ENCODE results near the gene PCDH15.

GRCh38 chr10:54441275-54441674, 359.8 kb downstream of the PCDH15 start:
- TF ChIP-seq CTCF (IDR thresholded peaks at IDR 0.05) (no peak), FOXP1 (CRISPR knock-in tag; IDR thresholded peaks at IDR 0.05; ENCODE audit: borderline replicate concordance) (no peak)

Measured in WTC11 (cell line).